SK-N-MC (cell line): Measurements from ENCODE around the gene PRMT6.
"Not testable (repeated sequence)": the region's sequence is repeated elsewhere in the genome, so short reads cannot be mapped to it uniquely, and the experiment has no call there.

Experiments used
- DNase-seq: peaks from one replicate; pipeline ENCODE4 v3.0.0-alpha.2; 2011; ENCODE audit warnings: low read depth, low spot score
- H3K27ac ChIP-seq: fragments of 200-600 bp; sonication (generic); 2 replicates; pipeline ENCODE4 v1.5.1; 2016; ENCODE audit warnings: mixed run types
- H3K36me3 ChIP-seq: fragments of 200-600 bp; sonication (generic); 2 replicates; pipeline ENCODE4 v1.6.1; 2017; ENCODE audit warnings: antibody characterized with exemption, low read length, mixed read lengths; ENCODE audit not compliant: insufficient read depth
- H3K4me3 ChIP-seq: fragments of 200-600 bp; sonication (generic); 2 replicates; pipeline ENCODE4 v1.5.1; 2016
- H3K9ac ChIP-seq: fragments of 200-600 bp; sonication (generic); 2 replicates; pipeline ENCODE4 v1.8.0; 2017; ENCODE audit warnings: mixed run types, mixed read lengths; ENCODE audit not compliant: insufficient read length
- H3K9me3 ChIP-seq: fragments of 200-600 bp; sonication (generic); 2 replicates; pipeline ENCODE4 v1.6.1; 2017; ENCODE audit warnings: low read depth, mild to moderate bottlenecking, antibody characterized with exemption, low read length, moderate library complexity, mixed read lengths
- EZH2 ChIP-seq: fragments of 200-600 bp; sonication (generic); IDR thresholded peaks from one replicate; pipeline ENCODE4 v1.6.1; 2017; ENCODE audit warnings: antibody characterized with exemption
- FOXP2 ChIP-seq: optimal IDR thresholded peaks from 2 replicates; pipeline ENCODE3; 2011; ENCODE audit warnings: mild to moderate bottlenecking, moderate library complexity; ENCODE audit not compliant: insufficient read depth; ENCODE audit errors: extremely low read length, control extremely low read depth
- POLR2AphosphoS5 ChIP-seq: IDR thresholded peaks from 2 replicates; pipeline ENCODE4 v1.6.1; 2012; ENCODE audit warnings: mild to moderate bottlenecking, low read depth, low read length, borderline replicate concordance

Gene PRMT6

DNA sequence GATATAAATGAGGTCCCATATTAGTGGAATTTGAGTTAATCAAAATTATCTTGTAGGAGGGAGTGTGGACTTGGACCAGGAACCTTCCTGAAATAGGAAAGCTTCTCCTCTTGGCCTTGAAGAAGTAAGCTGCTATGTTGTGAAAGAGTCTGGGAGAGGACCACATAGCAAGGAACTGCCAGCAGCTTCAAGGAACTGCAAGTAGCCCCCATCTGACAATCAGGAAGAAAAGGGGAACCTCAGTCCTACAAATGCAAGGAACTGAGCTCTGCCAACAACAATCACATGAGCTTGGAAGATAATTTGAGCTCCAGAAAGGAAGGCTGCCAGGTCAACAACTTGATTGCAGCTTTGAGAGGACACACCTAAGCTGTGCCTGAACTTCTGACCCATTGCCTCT is 8.2 kb upstream of the PRMT6 start:
- H3K9me3 ChIP-seq: peaks cover 5% of the 10 kb centered on the region; the same call in 1 of the 2 replicates
- no peak overlapping the region for H3K4me3 ChIP-seq
- no peak for DNase-seq
- TF ChIP-seq FOXP2: no peak
- no peak for TF ChIP-seq POLR2AphosphoS5
- no peak for TF ChIP-seq EZH2
- H3K36me3 ChIP-seq: no peaks in the 10 kb centered on the region
- no peak overlapping the region for H3K27ac ChIP-seq
- no peak overlapping the region for H3K9ac ChIP-seq

- no peak overlapping the region for H3K9ac ChIP-seq
- no peak for TF ChIP-seq POLR2AphosphoS5
- TF ChIP-seq FOXP2: no peak
- TF ChIP-seq EZH2: no peak
- no peak for DNase-seq
- no peak overlapping the region for H3K4me3 ChIP-seq
- H3K9me3 ChIP-seq: peaks cover 5% of the 10 kb centered on the region; the same call in 1 of the 2 replicates
- H3K36me3 ChIP-seq: no peaks in the 10 kb centered on the region
- no peak overlapping the region for H3K27ac ChIP-seq
Measured at GRCh38 chr1:107051266-107051665, 5.2 kb upstream of the PRMT6 start.

DNA sequence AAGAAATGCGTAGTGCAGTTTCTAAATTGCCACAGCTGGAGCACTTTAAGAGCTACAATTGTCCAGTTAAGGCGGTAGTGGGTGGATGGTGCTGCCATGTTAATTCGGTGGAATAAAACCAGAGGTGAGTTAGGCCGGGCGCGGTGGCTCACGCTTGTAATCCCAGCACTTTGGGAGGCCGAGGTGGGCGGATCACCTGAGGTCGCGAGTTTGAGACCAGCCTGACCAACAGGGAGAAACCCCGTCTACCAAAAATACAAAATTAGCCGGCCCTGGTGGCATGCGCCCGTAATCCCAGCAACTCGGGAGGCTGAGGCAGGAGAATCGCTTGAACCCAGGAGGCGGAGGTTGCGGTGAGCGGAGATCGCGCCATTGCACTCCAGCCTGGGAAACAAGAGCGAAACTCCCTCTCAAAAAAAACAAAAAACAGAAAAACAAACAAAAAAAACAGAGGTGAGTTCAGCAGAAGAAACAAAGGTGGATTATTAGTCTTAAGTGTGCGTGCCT is 502 bp upstream of the PRMT6 start:
- peak overlapping the region; percentile 80 for H3K9ac ChIP-seq
- H3K4me3 ChIP-seq: peak overlapping the region; percentile 89
- DNase-seq, H3K9me3 ChIP-seq: not testable (repeated sequence)
- peaks cover 20% of the 10 kb centered on the region for H3K36me3 ChIP-seq
- peak overlapping the region; percentile 53; the same call in 1 of the 2 replicates for H3K27ac ChIP-seq

GRCh38 chr1:107057197-107058133 is 991 bp downstream of the PRMT6 start:
- Histone ChIP-seq H3K4me3 (peak overlapping the region; percentile 89), H3K9me3 (no peaks in the 10 kb centered on the region), H3K36me3 (peaks cover 20% of the 10 kb centered on the region), H3K27ac (peak overlapping the region; percentile 46), H3K9ac (peak overlapping the region; percentile 80)
- TF ChIP-seq POLR2AphosphoS5 (no peak; the same call in 1 of the 2 replicates), EZH2 (no peak), FOXP2 (no peak)
- DNase-seq: no peak

DNA sequence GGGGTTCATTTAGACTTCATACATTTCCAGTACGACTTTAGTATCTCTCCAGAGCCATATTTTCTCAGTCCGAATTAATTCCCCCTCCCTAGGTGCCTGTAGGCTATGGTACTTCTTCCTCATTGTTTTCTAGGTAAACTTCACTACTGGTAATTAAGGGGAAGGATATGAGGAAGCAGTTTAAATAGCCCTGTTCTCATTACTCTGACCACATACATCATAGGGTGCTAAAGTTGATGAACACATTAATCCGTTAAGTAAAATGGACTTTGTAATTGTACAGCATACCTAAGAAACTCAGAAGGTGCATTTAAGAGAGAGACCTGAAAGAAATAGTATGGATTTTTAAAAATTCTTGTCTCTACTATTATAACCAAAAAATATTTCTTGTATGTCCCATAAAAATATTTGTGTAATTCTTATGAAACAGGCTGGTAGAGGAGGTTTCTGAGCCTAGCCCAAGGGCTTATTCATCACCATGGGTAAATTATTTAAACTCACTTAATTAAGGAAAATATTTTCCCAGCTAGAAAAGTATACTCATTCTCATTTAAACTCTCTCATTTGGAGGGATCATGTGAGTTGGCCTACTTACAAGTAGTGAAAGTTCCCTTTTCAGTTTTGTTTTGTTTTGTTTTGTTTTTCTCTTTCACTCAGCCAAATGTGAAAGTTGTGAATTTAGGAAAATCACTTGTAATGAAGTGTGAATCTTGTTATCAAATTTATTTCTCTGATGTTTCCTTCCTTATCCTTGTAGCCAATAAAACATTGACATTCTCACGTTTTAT is 2.0 kb downstream of the PRMT6 start:
- TF ChIP-seq EZH2: no peak
- TF ChIP-seq POLR2AphosphoS5: no peak
- TF ChIP-seq FOXP2: no peak
- peak overlapping the region; percentile 48 for H3K27ac ChIP-seq
- peak overlapping the region; percentile 89 for H3K4me3 ChIP-seq
- H3K9ac ChIP-seq: peak overlapping the region; percentile 80
- H3K9me3 ChIP-seq: no peaks in the 10 kb centered on the region
- DNase-seq: no peak
- H3K36me3 ChIP-seq: peaks cover 20% of the 10 kb centered on the region

- Histone ChIP-seq H3K27ac (no peak overlapping the region), H3K9me3 (no peaks in the 10 kb centered on the region), H3K36me3 (peaks cover 20% of the 10 kb centered on the region), H3K9ac (no peak overlapping the region), H3K4me3 (no peak overlapping the region)
- TF ChIP-seq EZH2 (no peak), FOXP2 (no peak), POLR2AphosphoS5 (no peak)
- DNase-seq: no peak
Measured at GRCh38 chr1:107061886-107062285, 5.4 kb downstream of the PRMT6 start.

GRCh38 chr1:107073493-107073892 is 17.0 kb downstream of the PRMT6 start:
- TF ChIP-seq EZH2: no peak
- TF ChIP-seq POLR2AphosphoS5: no peak
- TF ChIP-seq FOXP2: no peak
- no peak overlapping the region for H3K9ac ChIP-seq

GRCh38 chr1:107076841-107077240 is 20.4 kb downstream of the PRMT6 start:
- H3K36me3 ChIP-seq: no peaks in the 10 kb centered on the region
- H3K9me3 ChIP-seq: no peaks in the 10 kb centered on the region
- H3K4me3 ChIP-seq: no peak overlapping the region
- TF ChIP-seq FOXP2 (no peak), POLR2AphosphoS5 (no peak), EZH2 (no peak)
- DNase-seq: no peak
- no peak overlapping the region for H3K9ac ChIP-seq
- no peak overlapping the region for H3K27ac ChIP-seq

More at GRCh38 chr1:107073493-107073892, 17.0 kb downstream of the PRMT6 start:
- Histone ChIP-seq H3K36me3 (no peaks in the 10 kb centered on the region), H3K4me3 (no peak overlapping the region), H3K27ac (no peak overlapping the region), H3K9me3 (no peaks in the 10 kb centered on the region)
- DNase-seq: no peak
